Medulla oblongata (tissue), 1 donor: Measurements from ENCODE around the gene BRCA2.
"Not testable (repeated sequence)": the region's sequence is repeated elsewhere in the genome, so short reads cannot be mapped to it uniquely, and the experiment has no call there.

Source experiments
- DNase-seq: peaks from one replicate; pipeline ENCODE4 v3.0.0-alpha.2; 2015; ENCODE audit errors: extremely low spot score

Gene BRCA2

GRCh38 chr13:32311188-32311897 lies 4.0 kb upstream of the BRCA2 start:
- no peak for DNase-seq

GRCh38 chr13:32314271-32315237 lies 754 bp upstream of the BRCA2 start:
- peak; percentile 44 for DNase-seq

- no peak for DNase-seq
These were observed 676 bp downstream of the BRCA2 start for GRCh38 chr13:32316028-32316339.

GRCh38 chr13:32316501-32316900 lies 1.2 kb downstream of the BRCA2 start:
- no peak for DNase-seq

- DNase-seq = no peak
These were observed 2.6 kb downstream of the BRCA2 start for GRCh38 chr13:32317716-32318465.

- DNase-seq = no peak
These were observed 5.2 kb downstream of the BRCA2 start for GRCh38 chr13:32320528-32320927.

GRCh38 chr13:32323912-32324311 lies 8.6 kb downstream of the BRCA2 start:
- no peak for DNase-seq

- DNase-seq = no peak
These were observed 15.1 kb downstream of the BRCA2 start for GRCh38 chr13:32330441-32330840.

- no peak for DNase-seq
These were observed 19.4 kb downstream of the BRCA2 start for GRCh38 chr13:32334671-32335070.

- no peak for DNase-seq
These were observed 25.6 kb downstream of the BRCA2 start for GRCh38 chr13:32340914-32341313.

GRCh38 chr13:32347651-32348050 lies 32.3 kb downstream of the BRCA2 start:
- no peak for DNase-seq

GRCh38 chr13:32350839-32351441 lies 35.6 kb downstream of the BRCA2 start:
- DNase-seq = not testable (repeated sequence)

GRCh38 chr13:32354040-32354439 lies 38.7 kb downstream of the BRCA2 start:
- no peak for DNase-seq

- DNase-seq = not testable (repeated sequence)
These were observed 40.6 kb downstream of the BRCA2 start for GRCh38 chr13:32355935-32356334.

GRCh38 chr13:32362574-32362973 lies 47.3 kb downstream of the BRCA2 start:
- DNase-seq = no peak

GRCh38 chr13:32370805-32371204 lies 55.5 kb downstream of the BRCA2 start:
- no peak for DNase-seq

GRCh38 chr13:32376642-32377415 lies 61.5 kb downstream of the BRCA2 start:
- no peak for DNase-seq

GRCh38 chr13:32378012-32378411 lies 62.7 kb downstream of the BRCA2 start:
- DNase-seq = no peak

- DNase-seq = peak; percentile 73
These were observed 66.2 kb downstream of the BRCA2 start for GRCh38 chr13:32381539-32381938.

GRCh38 chr13:32383836-32384618 lies 68.7 kb downstream of the BRCA2 start:
- no peak for DNase-seq
